ENCODE results near the gene FAM131C.

DNA sequence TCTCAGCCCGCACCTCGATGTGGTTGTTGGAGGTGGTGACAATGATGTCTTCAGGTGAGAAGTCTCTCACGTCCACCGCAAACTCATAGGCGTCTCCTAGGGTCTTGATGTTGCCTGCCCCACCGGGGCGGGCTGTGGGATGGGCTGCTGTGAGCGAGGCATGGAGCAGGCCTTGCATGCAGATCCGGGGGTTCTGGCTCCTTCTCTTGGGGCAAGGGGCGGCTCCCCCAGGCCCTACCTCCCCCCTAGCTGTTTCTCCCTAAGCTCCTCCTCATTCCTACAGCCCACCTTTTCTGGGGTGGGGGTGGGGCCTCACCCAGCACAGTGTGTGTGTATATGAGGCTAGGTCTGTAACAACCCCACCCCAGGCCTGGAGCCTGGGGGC lies 56.4 kb downstream of the FAM131C start:
- TF ChIP-seq CTCF (IDR thresholded peaks at IDR 0.05; ENCODE audit: insufficient read depth, low read length), result no peak
- no peak for TF ChIP-seq POLR2AphosphoS5 (IDR thresholded peaks at IDR 0.05; ENCODE audit: low read depth)
- TF ChIP-seq, protein P1, sequence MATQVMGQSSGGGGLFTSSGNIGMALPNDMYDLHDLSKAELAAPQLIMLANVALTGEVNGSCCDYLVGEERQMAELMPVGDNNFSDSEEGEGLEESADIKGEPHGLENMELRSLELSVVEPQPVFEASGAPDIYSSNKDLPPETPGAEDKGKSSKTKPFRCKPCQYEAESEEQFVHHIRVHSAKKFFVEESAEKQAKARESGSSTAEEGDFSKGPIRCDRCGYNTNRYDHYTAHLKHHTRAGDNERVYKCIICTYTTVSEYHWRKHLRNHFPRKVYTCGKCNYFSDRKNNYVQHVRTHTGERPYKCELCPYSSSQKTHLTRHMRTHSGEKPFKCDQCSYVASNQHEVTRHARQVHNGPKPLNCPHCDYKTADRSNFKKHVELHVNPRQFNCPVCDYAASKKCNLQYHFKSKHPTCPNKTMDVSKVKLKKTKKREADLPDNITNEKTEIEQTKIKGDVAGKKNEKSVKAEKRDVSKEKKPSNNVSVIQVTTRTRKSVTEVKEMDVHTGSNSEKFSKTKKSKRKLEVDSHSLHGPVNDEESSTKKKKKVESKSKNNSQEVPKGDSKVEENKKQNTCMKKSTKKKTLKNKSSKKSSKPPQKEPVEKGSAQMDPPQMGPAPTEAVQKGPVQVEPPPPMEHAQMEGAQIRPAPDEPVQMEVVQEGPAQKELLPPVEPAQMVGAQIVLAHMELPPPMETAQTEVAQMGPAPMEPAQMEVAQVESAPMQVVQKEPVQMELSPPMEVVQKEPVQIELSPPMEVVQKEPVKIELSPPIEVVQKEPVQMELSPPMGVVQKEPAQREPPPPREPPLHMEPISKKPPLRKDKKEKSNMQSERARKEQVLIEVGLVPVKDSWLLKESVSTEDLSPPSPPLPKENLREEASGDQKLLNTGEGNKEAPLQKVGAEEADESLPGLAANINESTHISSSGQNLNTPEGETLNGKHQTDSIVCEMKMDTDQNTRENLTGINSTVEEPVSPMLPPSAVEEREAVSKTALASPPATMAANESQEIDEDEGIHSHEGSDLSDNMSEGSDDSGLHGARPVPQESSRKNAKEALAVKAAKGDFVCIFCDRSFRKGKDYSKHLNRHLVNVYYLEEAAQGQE (IDR thresholded peaks at IDR 0.05; ENCODE audit: insufficient replicate concordance, low read depth), result no peak
- no peak for TF ChIP-seq GABPA (IDR thresholded peaks at IDR 0.05; ENCODE audit: low read depth)
- TF ChIP-seq SPI1 (IDR thresholded peaks at IDR 0.05; ENCODE audit: borderline replicate concordance, low read depth), result no peak
